ENCODE results near the gene ANTXR2. TPM values are rescaled to one million over a fixed set of nuclear protein-coding genes. Genes with fewer than 3 reads are reported as not detected.

The ANTXR2 gene
- total RNA-seq, 1 experiment from 2014 or later: 31.0 TPM

- Mint-ChIP-seq H3K36me3 (ENCODE audit: insufficient read depth, unreplicated experiment) (peaks cover 16% of the 10 kb centered on the region), H3K9me3 (ENCODE audit: unreplicated experiment) (no peaks in the 10 kb centered on the region), H3K4me1 (ENCODE audit: insufficient read depth, unreplicated experiment) (peaks cover 20% of the 10 kb centered on the region), H3K27me3 (ENCODE audit: insufficient read depth, unreplicated experiment) (no peaks in the 10 kb centered on the region), H3K4me3 (ENCODE audit: unreplicated experiment) (no peak overlapping the region), H3K27ac (ENCODE audit: low read depth, unreplicated experiment) (no peak overlapping the region)
- intact Hi-C loops (cut with micrococcal nuclease): no loop called here
- POLR2A ChIA-PET: no interaction called here
- BruUV-seq (replicated peaks): no TSS peak
- no peak for DNase-seq (ENCODE audit: unreplicated experiment)
- CTCF ChIA-PET: no interaction called here
- TF ChIP-seq, protein P1, sequence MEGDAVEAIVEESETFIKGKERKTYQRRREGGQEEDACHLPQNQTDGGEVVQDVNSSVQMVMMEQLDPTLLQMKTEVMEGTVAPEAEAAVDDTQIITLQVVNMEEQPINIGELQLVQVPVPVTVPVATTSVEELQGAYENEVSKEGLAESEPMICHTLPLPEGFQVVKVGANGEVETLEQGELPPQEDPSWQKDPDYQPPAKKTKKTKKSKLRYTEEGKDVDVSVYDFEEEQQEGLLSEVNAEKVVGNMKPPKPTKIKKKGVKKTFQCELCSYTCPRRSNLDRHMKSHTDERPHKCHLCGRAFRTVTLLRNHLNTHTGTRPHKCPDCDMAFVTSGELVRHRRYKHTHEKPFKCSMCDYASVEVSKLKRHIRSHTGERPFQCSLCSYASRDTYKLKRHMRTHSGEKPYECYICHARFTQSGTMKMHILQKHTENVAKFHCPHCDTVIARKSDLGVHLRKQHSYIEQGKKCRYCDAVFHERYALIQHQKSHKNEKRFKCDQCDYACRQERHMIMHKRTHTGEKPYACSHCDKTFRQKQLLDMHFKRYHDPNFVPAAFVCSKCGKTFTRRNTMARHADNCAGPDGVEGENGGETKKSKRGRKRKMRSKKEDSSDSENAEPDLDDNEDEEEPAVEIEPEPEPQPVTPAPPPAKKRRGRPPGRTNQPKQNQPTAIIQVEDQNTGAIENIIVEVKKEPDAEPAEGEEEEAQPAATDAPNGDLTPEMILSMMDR (IDR thresholded peaks at IDR 0.05; ENCODE audit: unreplicated experiment): no peak
Observed at GRCh38 chr4:80010316-80010715, 62.7 kb downstream of the ANTXR2 start.

DNA sequence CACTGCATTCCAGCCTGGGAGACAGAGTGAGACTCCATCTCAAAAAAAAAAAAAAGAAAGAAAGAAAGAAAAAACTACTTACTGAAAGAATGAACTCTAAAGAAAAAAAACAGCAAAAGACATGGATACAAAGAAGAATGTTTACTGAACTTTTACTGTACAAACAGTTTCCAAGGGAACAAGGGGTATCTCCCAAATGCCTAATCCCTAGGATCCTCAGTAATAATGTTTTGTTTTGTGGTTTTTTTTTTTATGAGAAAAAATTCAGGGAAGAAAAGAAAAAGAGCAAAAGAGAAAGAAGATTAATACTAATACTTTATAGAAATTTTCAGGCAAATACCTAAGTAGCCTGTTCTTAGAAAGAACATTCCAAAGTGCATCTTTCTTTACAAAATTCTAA lies 63.2 kb downstream of the ANTXR2 start:
- no TSS peak for BruUV-seq (replicated peaks)
- CTCF ChIA-PET: no interaction called here
- H3K4me3 Mint-ChIP-seq (ENCODE audit: unreplicated experiment): no peak overlapping the region
- no peak overlapping the region for H3K27ac Mint-ChIP-seq (ENCODE audit: low read depth, unreplicated experiment)
- intact Hi-C loops (cut with micrococcal nuclease): loop anchor here (5.0 kb wide), 1 partner anchor 62 kb away; the partner anchor contains the start of gene ANTXR2
- H3K27me3 Mint-ChIP-seq (ENCODE audit: insufficient read depth, unreplicated experiment): no peaks in the 10 kb centered on the region
- TF ChIP-seq, protein P1 (IDR thresholded peaks at IDR 0.05; ENCODE audit: unreplicated experiment): no peak
- peaks cover 21% of the 10 kb centered on the region for H3K4me1 Mint-ChIP-seq (ENCODE audit: insufficient read depth, unreplicated experiment)
- peaks cover under 1% of the 10 kb centered on the region for H3K9me3 Mint-ChIP-seq (ENCODE audit: unreplicated experiment)
- H3K36me3 Mint-ChIP-seq (ENCODE audit: insufficient read depth, unreplicated experiment): peaks cover 18% of the 10 kb centered on the region
- no peak for DNase-seq (ENCODE audit: unreplicated experiment)
- POLR2A ChIA-PET: no interaction called here

GRCh38 chr4:80008971-80009370 lies 64.1 kb downstream of the ANTXR2 start:
- CTCF ChIA-PET: no interaction called here
- no peak for DNase-seq (ENCODE audit: unreplicated experiment)
- peaks cover 25% of the 10 kb centered on the region for H3K36me3 Mint-ChIP-seq (ENCODE audit: insufficient read depth, unreplicated experiment)
- no TSS peak for BruUV-seq (replicated peaks)
- H3K9me3 Mint-ChIP-seq (ENCODE audit: unreplicated experiment): peaks cover 7% of the 10 kb centered on the region
- TF ChIP-seq, protein P1 (IDR thresholded peaks at IDR 0.05; ENCODE audit: unreplicated experiment): no peak
- POLR2A ChIA-PET: interaction anchor here (0.6 to 1.2 kb wide), 2 partner anchors 13 to 280 kb away, joined by 3 to 4 read pairs; no protein-coding TSS in a partner anchor
- intact Hi-C loops (cut with micrococcal nuclease): loop anchor here (5.0 kb wide), 1 partner anchor 63 kb away; the partner anchor contains the start of gene ANTXR2
- peaks cover 21% of the 10 kb centered on the region for H3K4me1 Mint-ChIP-seq (ENCODE audit: insufficient read depth, unreplicated experiment)
- H3K4me3 Mint-ChIP-seq (ENCODE audit: unreplicated experiment): no peak overlapping the region
- H3K27me3 Mint-ChIP-seq (ENCODE audit: insufficient read depth, unreplicated experiment): no peaks in the 10 kb centered on the region
- H3K27ac Mint-ChIP-seq (ENCODE audit: low read depth, unreplicated experiment): no peak overlapping the region

DNA sequence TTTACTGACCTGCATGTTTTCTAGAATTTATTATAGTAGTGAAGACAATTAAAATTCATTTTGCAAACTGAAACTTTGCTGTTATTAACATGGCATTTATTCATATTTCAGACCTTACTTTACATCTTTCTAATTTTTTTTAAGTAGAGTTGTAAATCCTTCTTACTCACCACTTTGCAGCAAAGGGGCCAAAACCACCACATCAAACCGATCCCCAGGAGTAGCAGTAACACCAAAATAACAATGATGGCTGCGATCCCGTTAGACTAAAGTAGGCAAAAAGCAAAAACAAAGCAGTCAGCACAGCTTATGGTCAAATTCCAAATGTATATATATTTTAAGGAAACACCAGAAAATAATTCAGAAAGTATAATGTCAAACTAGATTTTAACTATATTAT lies 64.7 kb downstream of the ANTXR2 start:
- no TSS peak for BruUV-seq (replicated peaks)
- POLR2A ChIA-PET: interaction anchor here (1.2 kb wide), 1 partner anchor 14 kb away, joined by 4 read pairs; no protein-coding TSS in a partner anchor
- intact Hi-C loops (cut with micrococcal nuclease): loop anchor here (5.0 kb wide), 1 partner anchor 64 kb away; the partner anchor contains the start of gene ANTXR2

More for the DNA sequence above, 64.7 kb downstream of the ANTXR2 start:
- peaks cover 21% of the 10 kb centered on the region for H3K4me1 Mint-ChIP-seq (ENCODE audit: insufficient read depth, unreplicated experiment)
- DNase-seq (ENCODE audit: unreplicated experiment): no peak
- no peaks in the 10 kb centered on the region for H3K27me3 Mint-ChIP-seq (ENCODE audit: insufficient read depth, unreplicated experiment)
- H3K27ac Mint-ChIP-seq (ENCODE audit: low read depth, unreplicated experiment): no peak overlapping the region
- H3K4me3 Mint-ChIP-seq (ENCODE audit: unreplicated experiment): no peak overlapping the region
- peaks cover 25% of the 10 kb centered on the region for H3K36me3 Mint-ChIP-seq (ENCODE audit: insufficient read depth, unreplicated experiment)
- CTCF ChIA-PET: no interaction called here
- peaks cover 7% of the 10 kb centered on the region for H3K9me3 Mint-ChIP-seq (ENCODE audit: unreplicated experiment)
- TF ChIP-seq, protein P1 (IDR thresholded peaks at IDR 0.05; ENCODE audit: unreplicated experiment): no peak
